Cerebellar nuclear complex (tissue), 1 donor: ENCODE data around the gene ST6GALNAC3.

Experiments
- DNase-seq, 2 experiments: peaks; one replicate each; lab custom pipeline; 2025; lab: John Stamatoyannopoulos, UW

ST6GALNAC3 gene

GRCh38 chr1:76444773-76445172 lies 370.2 kb downstream of the ST6GALNAC3 start:
- DNase-seq = no peak

DNA sequence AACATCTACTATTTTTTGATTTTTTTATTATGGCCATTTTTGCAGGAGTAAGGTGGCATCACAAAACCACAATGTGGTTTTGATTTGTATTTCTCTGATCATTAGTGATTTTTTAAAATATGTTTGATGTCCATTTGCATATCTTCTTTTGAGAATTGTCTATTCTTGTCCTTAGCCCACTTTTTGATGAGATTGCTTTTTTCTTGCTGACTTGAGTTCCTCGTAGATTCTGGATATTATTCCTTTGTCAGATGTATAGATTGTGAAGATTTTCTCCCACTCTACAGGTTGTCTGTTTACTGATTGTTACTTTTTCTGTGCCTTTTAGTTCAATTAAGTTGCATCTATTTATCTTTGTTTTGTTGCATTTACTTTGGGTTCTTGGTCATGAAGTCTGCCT lies 375.7 kb downstream of the ST6GALNAC3 start:
- no peak for DNase-seq

- no peak for DNase-seq
Observed at GRCh38 chr1:76463278-76463677, 388.7 kb downstream of the ST6GALNAC3 start.

- no peak for DNase-seq
Observed at GRCh38 chr1:76463849-76464248, 389.3 kb downstream of the ST6GALNAC3 start.

GRCh38 chr1:76465030-76465429 lies 390.5 kb downstream of the ST6GALNAC3 start:
- no peak for DNase-seq

DNA sequence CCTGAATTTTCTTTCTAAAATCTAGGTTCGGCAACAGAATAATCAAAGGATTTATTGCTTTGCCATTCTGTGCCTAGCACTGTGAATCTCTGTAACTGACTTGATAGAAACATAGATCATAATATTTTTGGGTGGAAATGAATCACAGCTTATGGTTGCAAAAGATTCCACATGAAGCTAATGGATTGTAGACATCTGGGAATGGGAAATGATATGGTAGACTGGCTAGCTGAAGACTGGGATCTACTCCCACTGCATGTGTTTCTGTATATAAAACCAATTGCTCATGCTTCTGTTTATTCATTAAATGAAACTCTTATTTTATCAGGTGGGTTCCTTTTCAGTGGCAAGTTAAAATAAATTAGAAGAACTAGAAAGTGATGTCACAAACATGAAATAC lies 395.6 kb downstream of the ST6GALNAC3 start:
- DNase-seq = no peak

- no peak for DNase-seq
Observed at GRCh38 chr1:76471536-76471935, 397.0 kb downstream of the ST6GALNAC3 start.

DNA sequence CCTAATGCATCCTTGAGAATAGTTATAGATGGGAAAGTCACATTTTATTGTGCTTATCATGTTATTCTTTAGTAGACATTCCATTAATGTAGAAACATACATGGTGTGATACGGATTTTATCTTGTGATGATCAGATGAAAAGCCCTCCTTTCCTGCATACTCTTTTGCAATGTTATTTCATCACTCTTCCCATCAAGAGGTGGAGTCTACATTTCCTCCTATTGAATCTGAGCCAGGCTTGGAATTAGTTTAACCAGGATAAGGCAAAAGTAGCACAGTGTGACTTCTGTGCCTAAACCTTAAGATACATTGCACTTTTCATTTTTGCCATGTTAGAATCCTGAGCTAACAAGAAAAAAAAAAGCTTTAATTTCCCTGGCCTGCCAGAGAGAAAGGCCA lies 399.0 kb downstream of the ST6GALNAC3 start:
- DNase-seq = no peak

DNA sequence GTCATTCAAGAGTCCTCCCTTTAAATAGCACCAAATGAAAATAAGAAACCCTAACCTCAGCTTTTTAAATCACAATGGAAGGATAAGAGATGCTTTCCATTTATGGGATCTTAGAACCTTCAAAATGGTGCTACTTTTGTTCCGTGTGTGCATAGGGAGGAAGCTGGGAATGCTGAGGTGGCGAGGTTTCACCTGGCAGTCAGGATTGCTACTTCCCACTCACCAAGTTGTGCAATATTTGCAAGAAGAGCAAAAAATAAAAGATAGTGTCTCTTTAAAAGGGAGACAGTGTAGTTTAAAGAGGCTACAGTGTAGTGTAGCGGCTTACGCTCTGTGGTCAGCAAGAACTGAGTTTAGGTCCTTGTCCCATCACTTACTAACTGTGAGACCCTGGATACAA lies 400.4 kb downstream of the ST6GALNAC3 start:
- no peak for DNase-seq

- DNase-seq = no peak
Observed at GRCh38 chr1:76477156-76477555, 402.6 kb downstream of the ST6GALNAC3 start.

GRCh38 chr1:76480827-76481226 lies 406.3 kb downstream of the ST6GALNAC3 start:
- no peak for DNase-seq

DNA sequence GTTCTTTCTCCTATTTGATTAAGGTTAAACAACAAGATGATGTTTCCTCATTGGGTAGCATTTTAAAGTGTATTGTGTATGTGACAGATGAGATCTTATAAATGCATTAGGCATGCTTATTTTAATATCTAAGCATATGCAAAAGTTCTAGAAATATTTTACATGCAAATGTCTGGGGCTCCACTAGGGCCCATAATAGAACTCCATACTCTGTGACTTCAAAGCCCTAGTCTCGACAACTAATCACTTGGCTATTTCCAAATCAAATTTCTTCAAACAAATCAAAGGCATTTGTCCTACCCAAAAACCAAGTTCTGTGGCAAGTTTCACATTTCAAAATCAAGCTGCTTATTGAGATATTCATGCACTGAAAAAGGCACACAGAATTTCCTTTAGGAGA lies 407.1 kb downstream of the ST6GALNAC3 start:
- no peak for DNase-seq

DNA sequence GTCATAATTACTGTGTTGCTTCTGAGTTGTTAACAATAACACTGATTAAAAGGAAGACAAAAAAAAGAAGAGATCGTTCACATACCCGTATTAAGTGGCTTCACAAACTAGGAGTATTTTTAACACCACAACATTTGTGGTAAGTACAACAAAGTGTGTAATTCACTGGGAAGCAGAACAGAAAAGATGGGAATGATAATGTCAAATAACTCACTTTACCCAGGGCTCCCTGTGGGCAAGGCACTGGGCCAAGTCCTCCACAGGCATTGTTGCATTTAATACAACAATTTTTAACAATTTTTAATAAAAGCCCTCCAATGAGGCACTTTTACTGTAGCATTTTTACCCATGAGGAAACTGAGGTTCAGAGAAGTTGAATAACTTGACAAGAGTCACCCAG lies 407.7 kb downstream of the ST6GALNAC3 start:
- DNase-seq = no peak

GRCh38 chr1:76491737-76492136 lies 417.2 kb downstream of the ST6GALNAC3 start:
- DNase-seq = no peak

- no peak for DNase-seq
Observed at GRCh38 chr1:76492752-76493430, 418.3 kb downstream of the ST6GALNAC3 start.

- no peak for DNase-seq
Observed at GRCh38 chr1:76494807-76495206, 420.3 kb downstream of the ST6GALNAC3 start.

DNA sequence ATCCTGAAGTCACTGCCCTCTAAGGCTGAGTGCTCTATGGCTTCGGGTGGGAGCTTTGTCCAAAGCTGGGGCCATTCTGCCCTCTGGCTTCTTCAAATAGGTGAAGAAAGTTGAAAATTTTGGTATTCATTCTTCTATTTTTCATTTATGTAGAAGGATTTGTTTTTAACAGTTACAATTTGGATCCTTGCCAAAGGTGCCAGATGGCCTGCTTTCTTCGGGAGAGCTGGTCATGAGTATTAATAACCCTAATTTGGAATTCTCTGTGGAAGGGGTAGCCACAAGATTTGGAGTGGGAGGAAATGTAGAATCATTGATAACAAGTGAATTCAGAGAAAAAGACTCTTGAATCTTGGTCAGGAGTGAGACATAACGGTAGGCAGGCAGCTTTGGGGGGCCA lies 422.3 kb downstream of the ST6GALNAC3 start:
- DNase-seq = no peak

DNA sequence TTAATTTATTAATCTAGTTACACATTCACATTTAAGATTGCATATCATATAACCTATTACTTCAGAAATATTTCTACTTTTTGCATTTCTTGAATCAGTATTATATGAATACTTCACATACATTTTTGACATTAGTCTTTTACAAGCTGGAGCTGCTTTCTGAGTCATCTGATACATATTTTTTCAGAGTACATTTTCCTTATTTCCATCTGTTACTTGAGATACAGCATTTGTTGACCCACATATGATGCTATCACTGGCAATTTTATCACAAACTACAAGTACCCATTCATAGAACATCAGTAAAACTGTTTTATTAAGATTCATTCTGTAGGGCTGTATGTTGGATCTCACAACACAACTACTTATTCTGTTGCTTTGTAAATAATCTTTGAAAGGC lies 425.6 kb downstream of the ST6GALNAC3 start:
- no peak for DNase-seq

- no peak for DNase-seq
Observed at GRCh38 chr1:76501136-76501535, 426.6 kb downstream of the ST6GALNAC3 start.

DNA sequence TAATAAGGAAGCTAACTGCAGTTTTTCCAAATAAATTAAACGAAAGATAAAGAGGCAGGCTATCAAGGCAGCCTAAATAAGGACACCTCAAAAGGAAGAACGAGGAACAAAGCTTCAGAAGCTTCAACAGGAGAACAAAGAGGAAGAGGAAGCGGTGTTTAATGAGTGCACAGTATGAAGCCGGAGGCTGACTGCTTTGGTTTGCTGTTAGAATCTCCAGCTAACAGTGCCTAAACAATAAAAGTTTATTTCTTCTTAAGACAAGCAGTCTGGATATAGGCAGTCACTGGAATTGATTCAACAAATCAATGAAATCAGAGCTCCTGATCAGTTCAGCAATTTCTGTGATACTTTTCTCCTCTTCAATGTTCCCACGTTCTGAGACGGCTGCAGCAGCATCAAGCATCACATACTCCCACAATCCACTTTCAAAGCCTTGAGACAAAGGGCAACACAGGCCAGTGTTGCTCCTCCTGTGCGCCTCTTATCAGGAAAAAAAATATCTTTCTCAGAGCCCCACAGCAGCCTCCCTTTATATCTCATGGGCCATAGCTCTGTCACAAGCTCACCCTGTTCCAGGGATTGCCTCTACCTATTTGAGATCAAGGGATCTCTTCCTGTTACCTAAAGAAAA lies 427.2 kb downstream of the ST6GALNAC3 start:
- DNase-seq = no peak

DNA sequence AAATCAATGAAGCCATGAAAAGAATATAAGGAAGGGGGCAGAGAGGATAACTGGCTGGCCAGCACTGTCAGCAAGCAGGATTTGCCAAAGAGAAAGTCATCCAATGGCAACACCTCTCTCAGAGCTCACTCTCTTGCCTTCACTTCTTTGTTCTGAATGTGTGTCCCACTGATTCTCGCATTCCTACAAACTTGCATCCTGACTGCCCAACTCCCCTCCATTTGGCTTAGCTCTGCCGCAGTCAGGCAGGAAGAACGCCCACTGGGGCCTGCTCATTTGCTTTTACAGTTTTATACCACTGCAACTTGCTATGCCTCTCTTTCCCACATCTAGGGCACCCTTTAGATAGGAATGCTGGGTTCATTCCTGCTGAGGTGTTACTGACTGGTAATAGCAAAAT lies 428.6 kb downstream of the ST6GALNAC3 start:
- no peak for DNase-seq

DNA sequence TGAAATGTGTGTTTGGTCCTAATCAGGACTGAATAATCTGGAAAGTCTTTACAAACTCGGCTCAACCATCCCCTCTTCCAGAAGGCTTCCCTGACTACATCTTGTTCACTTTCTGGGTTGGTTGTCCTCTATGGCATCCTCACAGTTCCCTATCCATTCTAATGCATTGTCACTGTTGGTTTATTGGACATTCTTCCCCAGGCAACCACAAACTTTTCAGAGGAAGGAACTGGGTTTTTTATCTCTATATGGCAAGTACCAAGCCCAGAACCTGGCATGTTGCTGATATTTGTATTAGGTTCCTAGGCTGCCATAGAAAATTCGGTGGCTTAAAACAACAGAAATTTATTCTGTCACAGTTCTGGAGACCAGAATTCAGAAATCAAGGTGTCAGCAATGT lies 429.2 kb downstream of the ST6GALNAC3 start:
- no peak for DNase-seq

- no peak for DNase-seq
Observed at GRCh38 chr1:76507376-76507775, 432.8 kb downstream of the ST6GALNAC3 start.

DNA sequence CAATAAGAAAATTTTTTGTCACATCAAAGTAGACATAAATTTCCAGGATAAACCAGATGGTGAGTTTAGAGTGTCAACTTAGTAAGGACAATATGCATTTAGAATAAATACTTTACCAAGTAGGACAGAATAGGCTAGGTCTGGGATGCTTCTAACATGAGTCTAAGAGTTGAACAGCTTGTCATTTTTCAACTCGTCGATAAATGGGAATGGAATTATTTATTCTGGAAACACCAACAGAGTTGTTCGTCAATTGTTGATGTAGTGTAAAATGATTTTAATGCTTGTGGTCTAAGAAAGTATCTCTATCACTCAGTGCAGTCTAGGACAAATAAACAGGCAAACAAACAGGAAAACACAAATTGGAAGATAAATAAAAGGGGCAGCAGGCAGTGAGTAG lies 434.3 kb downstream of the ST6GALNAC3 start:
- DNase-seq = no peak
